Measurements from ENCODE around the gene DGCR6. TPM values are rescaled to one million over a fixed set of nuclear protein-coding genes. Genes with fewer than 3 reads are reported as not detected.
"Not testable (repeated sequence)": the region's sequence is repeated elsewhere in the genome, so short reads cannot be mapped to it uniquely, and the experiment has no call there.

DGCR6 gene
- total and polyA plus RNA-seq, 2 donors (not counting 1 experiment from before 2014, with no cell fraction given), result 0.56 to 0.83 TPM

DNA sequence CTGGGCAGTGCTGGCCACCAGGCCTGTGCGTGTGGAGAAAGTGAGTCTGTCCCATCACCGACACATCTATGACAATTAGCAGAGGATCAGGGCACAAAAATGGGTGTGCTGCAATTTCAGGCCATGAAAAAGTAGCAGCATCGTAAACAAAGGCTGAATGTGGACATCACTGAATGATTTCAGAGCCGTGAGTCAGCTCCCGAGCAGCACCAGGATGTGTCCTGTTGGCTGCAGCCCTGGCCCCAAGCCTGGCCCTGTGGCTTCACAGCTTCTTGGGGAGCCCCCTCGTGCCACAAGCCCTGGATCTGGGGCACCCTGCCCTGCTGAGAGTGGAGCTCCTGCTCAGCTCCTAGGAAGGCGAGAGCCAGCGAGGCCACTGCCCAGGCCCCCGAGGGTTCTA lies 9.4 kb downstream of the DGCR6 start:
- not testable (repeated sequence) for H4K20me1 ChIP-seq (ENCODE audit: control insufficient read depth, extremely low read depth, insufficient read depth, low read length); H3K4me1 ChIP-seq (ENCODE audit: control insufficient read depth, extremely low read depth, insufficient read depth, low read length); H3K9me3 ChIP-seq (ENCODE audit: control insufficient read depth, insufficient read depth, low read depth, low read length); DNase-seq (ENCODE audit: low read depth in 2 of 2); H3K79me2 ChIP-seq (ENCODE audit: control insufficient read depth, insufficient read depth, low read length); H3K9ac ChIP-seq (ENCODE audit: insufficient read depth, low read length); H3K4me2 ChIP-seq (ENCODE audit: extremely low read depth, insufficient read depth, low read length); H3K4me3 ChIP-seq (replicated peaks in 1 of 4; ENCODE audit: control extremely low read depth in 1 of 4, insufficient read depth in 1 of 4, low read depth in 3 of 4, low read length in 4 of 4); H3K36me3 ChIP-seq (ENCODE audit: control insufficient read depth, insufficient read depth, low read length); H3K27me3 ChIP-seq (ENCODE audit: control insufficient read depth, insufficient read depth, low read length); H2AFZ ChIP-seq (ENCODE audit: low read length); H3K27ac ChIP-seq (ENCODE audit: insufficient read depth, low read length)

DNA sequence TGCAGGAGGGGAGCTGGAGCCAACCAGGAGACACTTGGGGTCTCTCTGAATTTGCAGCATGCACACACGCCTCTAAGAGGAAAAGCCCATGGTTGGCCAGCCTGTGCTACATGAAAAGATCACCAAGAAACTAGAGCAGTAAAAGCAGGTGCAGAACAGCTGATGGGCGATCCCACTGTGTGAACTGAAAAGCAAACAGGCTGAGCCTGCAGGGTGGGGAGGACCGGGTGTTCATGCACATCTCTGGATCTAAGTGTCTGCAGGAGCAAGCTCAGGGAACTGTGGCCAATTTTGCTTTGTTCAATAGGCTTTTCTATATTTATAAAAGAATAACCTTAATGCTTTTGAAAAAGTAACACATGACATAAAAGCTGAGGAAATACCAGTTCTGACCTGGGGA lies 11.7 kb downstream of the DGCR6 start:
- H4K20me1 ChIP-seq (ENCODE audit: control insufficient read depth, extremely low read depth, insufficient read depth, low read length); H3K27me3 ChIP-seq (ENCODE audit: control insufficient read depth, insufficient read depth, low read length); H3K79me2 ChIP-seq (ENCODE audit: control insufficient read depth, insufficient read depth, low read length); H3K9me3 ChIP-seq (ENCODE audit: control insufficient read depth, insufficient read depth, low read depth, low read length); H3K9ac ChIP-seq (ENCODE audit: insufficient read depth, low read length); H3K4me3 ChIP-seq (replicated peaks in 1 of 4; ENCODE audit: control extremely low read depth in 1 of 4, insufficient read depth in 1 of 4, low read depth in 3 of 4, low read length in 4 of 4); H3K4me1 ChIP-seq (ENCODE audit: control insufficient read depth, extremely low read depth, insufficient read depth, low read length); DNase-seq (ENCODE audit: low read depth in 2 of 2); H3K4me2 ChIP-seq (ENCODE audit: extremely low read depth, insufficient read depth, low read length); H3K27ac ChIP-seq (ENCODE audit: insufficient read depth, low read length); H3K36me3 ChIP-seq (ENCODE audit: control insufficient read depth, insufficient read depth, low read length); H2AFZ ChIP-seq (ENCODE audit: low read length): not testable (repeated sequence)

DNA sequence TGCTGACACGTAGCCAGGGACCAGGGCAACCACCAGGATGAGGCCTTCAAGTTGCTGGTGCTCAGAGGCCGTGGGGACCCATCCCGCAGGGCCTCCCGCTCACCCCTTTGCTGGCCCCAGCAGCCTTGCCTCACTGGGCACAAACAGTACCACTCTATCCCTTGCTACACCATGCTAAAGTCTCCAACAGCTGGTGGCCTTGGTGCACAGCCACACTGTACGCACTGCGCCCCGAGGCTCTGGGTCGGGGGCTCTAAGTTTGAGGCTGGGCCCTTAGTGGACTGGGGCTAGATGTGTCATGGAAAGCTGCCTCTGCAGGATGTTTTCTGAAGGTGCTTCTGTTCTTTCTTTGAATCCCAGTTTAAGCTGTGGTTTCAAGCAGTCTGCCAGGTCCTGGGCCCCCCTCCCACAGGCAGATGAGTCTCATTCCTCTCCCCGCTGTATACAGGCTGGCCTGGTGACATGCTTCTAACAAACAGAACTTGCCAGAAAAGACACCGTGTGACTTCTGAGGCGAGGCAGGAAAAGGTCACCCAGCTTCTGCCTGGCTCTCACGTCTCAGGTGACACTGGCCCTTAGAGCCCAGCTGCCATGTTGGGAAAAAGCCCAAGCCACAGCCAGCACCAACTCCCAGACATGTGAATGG lies 14.3 kb downstream of the DGCR6 start:
- H3K4me2 ChIP-seq (ENCODE audit: extremely low read depth, insufficient read depth, low read length); H3K27me3 ChIP-seq (ENCODE audit: control insufficient read depth, insufficient read depth, low read length); H3K79me2 ChIP-seq (ENCODE audit: control insufficient read depth, insufficient read depth, low read length); H3K4me3 ChIP-seq (replicated peaks in 1 of 4; ENCODE audit: control extremely low read depth in 1 of 4, insufficient read depth in 1 of 4, low read depth in 3 of 4, low read length in 4 of 4); H3K36me3 ChIP-seq (ENCODE audit: control insufficient read depth, insufficient read depth, low read length); H2AFZ ChIP-seq (ENCODE audit: low read length); H3K4me1 ChIP-seq (ENCODE audit: control insufficient read depth, extremely low read depth, insufficient read depth, low read length); H3K9ac ChIP-seq (ENCODE audit: insufficient read depth, low read length); H4K20me1 ChIP-seq (ENCODE audit: control insufficient read depth, extremely low read depth, insufficient read depth, low read length); H3K9me3 ChIP-seq (ENCODE audit: control insufficient read depth, insufficient read depth, low read depth, low read length); DNase-seq (ENCODE audit: low read depth in 2 of 2); H3K27ac ChIP-seq (ENCODE audit: insufficient read depth, low read length): not testable (repeated sequence)

DNA sequence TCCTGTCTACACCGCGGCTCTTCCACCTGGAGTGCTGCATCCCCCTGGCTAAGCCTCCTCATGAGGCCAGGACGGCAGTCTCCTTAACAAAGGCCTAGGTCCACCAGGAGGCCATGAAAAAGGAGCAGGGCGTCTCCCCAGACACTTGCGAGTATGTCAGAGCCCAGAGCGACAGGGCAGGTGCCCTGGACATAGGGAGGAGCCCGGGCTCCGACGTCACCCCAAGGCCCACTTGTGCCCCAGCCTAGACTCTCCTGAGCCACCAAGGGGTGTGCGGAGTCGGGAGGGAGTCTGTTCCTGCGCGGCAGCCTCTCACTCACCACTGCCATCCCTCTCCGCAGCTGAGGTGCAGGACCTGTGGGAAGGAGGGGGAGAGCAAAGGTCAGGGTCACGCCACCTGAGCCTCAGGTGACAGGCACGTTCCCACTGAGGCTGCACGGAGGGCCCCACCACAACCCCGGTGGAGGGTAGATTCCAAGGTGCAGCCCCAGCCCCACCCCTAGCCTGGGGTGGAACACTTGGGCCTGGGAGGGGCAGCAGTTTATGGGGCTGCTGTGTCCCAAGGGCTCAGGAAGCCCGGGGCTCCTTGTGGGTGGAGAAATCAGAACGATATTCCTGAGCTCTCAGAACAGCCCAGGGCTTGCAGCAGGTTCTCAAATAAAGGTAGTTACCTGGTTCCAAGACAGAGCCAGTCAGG lies 19.4 kb downstream of the DGCR6 start:
- Histone ChIP-seq H3K9ac (ENCODE audit: insufficient read depth, low read length) (no peak overlapping the region), H3K79me2 (ENCODE audit: control insufficient read depth, insufficient read depth, low read length) (no peaks in the 10 kb centered on the region), H3K9me3 (ENCODE audit: control insufficient read depth, insufficient read depth, low read depth, low read length) (no peaks in the 10 kb centered on the region), H3K27ac (ENCODE audit: insufficient read depth, low read length) (no peak overlapping the region), H3K36me3 (ENCODE audit: control insufficient read depth, insufficient read depth, low read length) (no peaks in the 10 kb centered on the region), H3K4me1 (ENCODE audit: control insufficient read depth, extremely low read depth, insufficient read depth, low read length) (no peaks in the 10 kb centered on the region), H2AFZ (ENCODE audit: low read length) (no peak overlapping the region), H3K4me2 (ENCODE audit: extremely low read depth, insufficient read depth, low read length) (no peak overlapping the region), H3K4me3 (replicated peaks in 1 of 4; ENCODE audit: control extremely low read depth in 1 of 4, insufficient read depth in 1 of 4, low read depth in 3 of 4, low read length in 4 of 4) (no peak overlapping the region), H4K20me1 (ENCODE audit: control insufficient read depth, extremely low read depth, insufficient read depth, low read length) (no peaks in the 10 kb centered on the region), H3K27me3 (ENCODE audit: control insufficient read depth, insufficient read depth, low read length) (no peaks in the 10 kb centered on the region)
- TF ChIP-seq, protein P1, sequence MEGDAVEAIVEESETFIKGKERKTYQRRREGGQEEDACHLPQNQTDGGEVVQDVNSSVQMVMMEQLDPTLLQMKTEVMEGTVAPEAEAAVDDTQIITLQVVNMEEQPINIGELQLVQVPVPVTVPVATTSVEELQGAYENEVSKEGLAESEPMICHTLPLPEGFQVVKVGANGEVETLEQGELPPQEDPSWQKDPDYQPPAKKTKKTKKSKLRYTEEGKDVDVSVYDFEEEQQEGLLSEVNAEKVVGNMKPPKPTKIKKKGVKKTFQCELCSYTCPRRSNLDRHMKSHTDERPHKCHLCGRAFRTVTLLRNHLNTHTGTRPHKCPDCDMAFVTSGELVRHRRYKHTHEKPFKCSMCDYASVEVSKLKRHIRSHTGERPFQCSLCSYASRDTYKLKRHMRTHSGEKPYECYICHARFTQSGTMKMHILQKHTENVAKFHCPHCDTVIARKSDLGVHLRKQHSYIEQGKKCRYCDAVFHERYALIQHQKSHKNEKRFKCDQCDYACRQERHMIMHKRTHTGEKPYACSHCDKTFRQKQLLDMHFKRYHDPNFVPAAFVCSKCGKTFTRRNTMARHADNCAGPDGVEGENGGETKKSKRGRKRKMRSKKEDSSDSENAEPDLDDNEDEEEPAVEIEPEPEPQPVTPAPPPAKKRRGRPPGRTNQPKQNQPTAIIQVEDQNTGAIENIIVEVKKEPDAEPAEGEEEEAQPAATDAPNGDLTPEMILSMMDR (conservative IDR thresholded peaks at IDR 0.05 in 1 of 2, IDR thresholded peaks at IDR 0.05 in 1 of 2; ENCODE audit: low read depth in 1 of 2, low read length in 2 of 2), result no peak
- no peak for TF ChIP-seq EZH2 (IDR thresholded peaks at IDR 0.05; ENCODE audit: low read length, missing control alignments)
- no peak for DNase-seq (ENCODE audit: low read depth in 2 of 2)

Data from fibroblast of lung (primary cell).